ENCODE measurements around the gene HLA-A. TPM values are rescaled to one million over a fixed set of nuclear protein-coding genes. Genes with fewer than 3 reads are reported as not detected.

The HLA-A gene
- total RNA-seq, 1 donor from 2014 or later = 691 TPM

GRCh38 chr6:29965563-29965872 lies 23.2 kb downstream of the HLA-A start:
- intact Hi-C loops (cut with DNase I) = no loop called here
- peaks cover 32% of the 10 kb centered on the region for H3K4me1 ChIP-seq

GRCh38 chr6:29965873-29966601 lies 23.7 kb downstream of the HLA-A start:
- TF ChIP-seq POLR2A (IDR thresholded peaks at IDR 0.05) = no peak
- TF ChIP-seq POLR2AphosphoS5 (IDR thresholded peaks at IDR 0.05; ENCODE audit: insufficient read depth in 1 of 2, low read depth in 1 of 2) = peak; percentile 29 to 56
- TF ChIP-seq CTCF (IDR thresholded peaks at IDR 0.05) = no peak
- intact Hi-C loops (cut with DNase I) = no loop called here
- Histone ChIP-seq H3K4me1 (peaks cover 32% of the 10 kb centered on the region), H3K4me3 (peak overlapping the region; percentile 27 to 30), H3K9me3 (no peaks in the 10 kb centered on the region), H3K27ac (peak overlapping the region; percentile 87), H3K27me3 (no peaks in the 10 kb centered on the region), H3K36me3 (no peaks in the 10 kb centered on the region)
- peak in 1 of 2 donors; percentile 77 for DNase-seq (ENCODE audit: extremely low spot score in 2 of 2)

More at GRCh38 chr6:29965563-29965872, 23.2 kb downstream of the HLA-A start:
- no peaks in the 10 kb centered on the region for H3K36me3 ChIP-seq
- H3K27me3 ChIP-seq = no peaks in the 10 kb centered on the region
- peak overlapping the region; percentile 27 to 30 for H3K4me3 ChIP-seq
- TF ChIP-seq POLR2A (IDR thresholded peaks at IDR 0.05) (no peak), CTCF (IDR thresholded peaks at IDR 0.05) (no peak)
- H3K27ac ChIP-seq = peak overlapping the region; percentile 87
- no peak for DNase-seq (ENCODE audit: extremely low spot score in 2 of 2)
- no peaks in the 10 kb centered on the region for H3K9me3 ChIP-seq

- no peak for DNase-seq (ENCODE audit: extremely low spot score in 2 of 2)
- intact Hi-C loops (cut with DNase I) = no loop called here
- no peak overlapping the region for H3K4me3 ChIP-seq
- TF ChIP-seq CTCF (IDR thresholded peaks at IDR 0.05) (no peak), POLR2AphosphoS5 (IDR thresholded peaks at IDR 0.05; ENCODE audit: insufficient read depth in 1 of 2, low read depth in 1 of 2) (no peak), POLR2A (IDR thresholded peaks at IDR 0.05) (no peak)
- H3K36me3 ChIP-seq = no peaks in the 10 kb centered on the region
- peaks cover 32% of the 10 kb centered on the region for H3K4me1 ChIP-seq
- H3K27me3 ChIP-seq = no peaks in the 10 kb centered on the region
- H3K9me3 ChIP-seq = no peaks in the 10 kb centered on the region
- peak overlapping the region; percentile 87 for H3K27ac ChIP-seq
Observed at GRCh38 chr6:29967379-29968010, 25.2 kb downstream of the HLA-A start.

DNA sequence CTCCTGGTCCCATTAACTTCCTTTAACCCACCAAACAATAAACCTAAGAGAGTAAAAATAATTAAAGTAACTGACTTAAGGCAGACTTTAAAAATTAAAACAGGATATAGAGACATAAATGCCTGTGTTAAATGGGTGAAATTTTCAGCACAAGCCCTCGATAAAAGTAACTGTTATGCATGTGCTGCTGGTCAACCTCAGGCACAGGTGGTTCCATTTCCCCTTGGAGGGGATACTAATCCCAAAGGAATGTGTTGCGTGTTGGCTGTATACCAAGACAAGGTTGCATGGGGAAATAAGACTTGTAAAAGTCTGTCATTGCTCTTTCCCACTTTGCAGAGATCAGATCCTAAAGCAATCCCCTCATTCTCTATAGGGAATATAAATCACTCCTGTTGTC lies 25.8 kb downstream of the HLA-A start:
- intact Hi-C loops (cut with DNase I) = no loop called here
- Histone ChIP-seq H3K27ac (no peak overlapping the region), H3K27me3 (no peaks in the 10 kb centered on the region), H3K9me3 (no peaks in the 10 kb centered on the region), H3K4me1 (peaks cover 32% of the 10 kb centered on the region), H3K36me3 (no peaks in the 10 kb centered on the region), H3K4me3 (no peak overlapping the region)
- TF ChIP-seq POLR2A (IDR thresholded peaks at IDR 0.05) = no peak
- no peak for TF ChIP-seq POLR2AphosphoS5 (IDR thresholded peaks at IDR 0.05; ENCODE audit: insufficient read depth in 1 of 2, low read depth in 1 of 2)
- no peak for TF ChIP-seq CTCF (IDR thresholded peaks at IDR 0.05)
- DNase-seq (ENCODE audit: extremely low spot score in 2 of 2) = no peak

GRCh38 chr6:29968905-29969304 lies 26.6 kb downstream of the HLA-A start:
- H3K27ac ChIP-seq = no peak overlapping the region
- no peak overlapping the region for H3K4me3 ChIP-seq
- no peak for DNase-seq (ENCODE audit: extremely low spot score in 2 of 2)
- H3K4me1 ChIP-seq = peaks cover 31% of the 10 kb centered on the region
- intact Hi-C loops (cut with DNase I) = no loop called here
- TF ChIP-seq POLR2A (IDR thresholded peaks at IDR 0.05) (no peak), POLR2AphosphoS5 (IDR thresholded peaks at IDR 0.05; ENCODE audit: insufficient read depth in 1 of 2, low read depth in 1 of 2) (no peak), CTCF (IDR thresholded peaks at IDR 0.05) (no peak)
- H3K27me3 ChIP-seq = no peaks in the 10 kb centered on the region
- no peaks in the 10 kb centered on the region for H3K9me3 ChIP-seq
- H3K36me3 ChIP-seq = no peaks in the 10 kb centered on the region
